NB4 (cell line): Measurements from ENCODE around the gene GNAT3.

Experiments used
- DNase-seq: peaks from one replicate; pipeline ENCODE4 v3.0.0; 2010; ENCODE audit warnings: low read depth
- H3K4me3 ChIP-seq: one replicate; pipeline ENCODE4 v1.5.1; 2011; ENCODE audit warnings: mild to moderate bottlenecking, low read depth, low read length, moderate library complexity
- CTCF ChIP-seq: IDR thresholded peaks from one replicate; pipeline ENCODE4 v1.5.1; 2012; ENCODE audit warnings: low read depth, low read length
- MAX ChIP-seq: IDR thresholded peaks from 2 replicates; pipeline ENCODE4 v1.6.1; 2011; ENCODE audit warnings: low read depth, low read length
- MYC ChIP-seq: IDR thresholded peaks from 2 replicates; pipeline ENCODE4 v1.6.1; 2011; ENCODE audit warnings: low read depth, low read length
- POLR2A ChIP-seq: IDR thresholded peaks from 2 replicates; pipeline ENCODE4 v1.6.1; 2011; ENCODE audit warnings: mild to moderate bottlenecking; ENCODE audit not compliant: insufficient read length; ENCODE audit errors: extremely low read depth

The GNAT3 gene

GRCh38 chr7:80511964-80512363, at the start of gene GNAT3:
TSS of gene GNAT3 (minus strand) at chr7:80512064. CDS start at chr7:80511926, 138 bp downstream.
- H3K4me3 ChIP-seq, result no peak within 1 kb of the TSS
- DNase-seq, result no peak
- TF ChIP-seq CTCF (no peak), MAX (no peak), POLR2A (no peak), MYC (no peak)

GRCh38 chr7:80558116-80558515, 46.3 kb upstream of the GNAT3 start:
- DNase-seq, result no peak
- no peak overlapping the region for H3K4me3 ChIP-seq
- TF ChIP-seq MYC, result no peak
- no peak for TF ChIP-seq POLR2A
- TF ChIP-seq CTCF, result no peak
- TF ChIP-seq MAX, result no peak

- TF ChIP-seq CTCF, result no peak
- TF ChIP-seq MYC, result no peak
- no peak for TF ChIP-seq MAX
- TF ChIP-seq POLR2A, result no peak
- no peak overlapping the region for H3K4me3 ChIP-seq
- DNase-seq, result no peak
Observed at GRCh38 chr7:80552031-80552694, 40.3 kb upstream of the GNAT3 start.

- TF ChIP-seq POLR2A (no peak), MAX (no peak), CTCF (no peak), MYC (no peak)
- no peak overlapping the region for H3K4me3 ChIP-seq
- no peak for DNase-seq
Observed at GRCh38 chr7:80550005-80550404, 38.1 kb upstream of the GNAT3 start.

- TF ChIP-seq MAX, result no peak
- TF ChIP-seq MYC, result no peak
- no peak for TF ChIP-seq CTCF
- TF ChIP-seq POLR2A, result no peak
- DNase-seq, result no peak
- no peak overlapping the region for H3K4me3 ChIP-seq
Observed at GRCh38 chr7:80548840-80549530, 37.1 kb upstream of the GNAT3 start.
